WTC11 (cell line): ENCODE measurements around the gene CSNK1A1. TPM values are rescaled to one million over a fixed set of nuclear protein-coding genes. Genes with fewer than 3 reads are reported as not detected.

ENCODE experiments used
- ATAC-seq: fragments of 200-7000 bp; cut with Tn5 transposase; 2 replicates; pipeline ENCODE4 v1.10.0; 2021; ENCODE audit warnings: mild to moderate bottlenecking, moderate library complexity
- CTCF ChIA-PET: fragments of 300-600 bp; sonication (Branson Sonifier 250); formaldehyde crosslinking; loops from one replicate; lab custom pipeline; 2021; ENCODE audit warnings: antibody characterized with exemption; lab: Charles Lee
- POLR2A ChIA-PET: fragments of 350-600 bp; sonication (Branson Sonifier 250); formaldehyde crosslinking; loops from one replicate; lab custom pipeline; 2021; ENCODE audit warnings: antibody characterized with exemption; lab: Charles Lee
- DNase-seq: peaks from one replicate; pipeline ENCODE4 v3.0.0; 2021; ENCODE audit warnings: low spot score
- H3K27ac Mint-ChIP-seq: 2 replicates; pipeline ENCODE4 v1.8.0; 2021; ENCODE audit warnings: mixed read lengths
- H3K27me3 Mint-ChIP-seq: 2 replicates; pipeline ENCODE4 v1.8.0; 2021; ENCODE audit warnings: low read depth, mild to moderate bottlenecking, moderate library complexity, mixed read lengths
- H3K36me3 Mint-ChIP-seq: 2 replicates; pipeline ENCODE4 v1.8.0; 2021; ENCODE audit warnings: mixed read lengths
- H3K4me1 Mint-ChIP-seq: 2 replicates; pipeline ENCODE4 v1.8.0; 2022; ENCODE audit warnings: mixed read lengths
- H3K4me3 Mint-ChIP-seq: 2 replicates; pipeline ENCODE4 v1.8.0; 2021; ENCODE audit warnings: mild to moderate bottlenecking, moderate library complexity, mixed read lengths
- H3K9me3 Mint-ChIP-seq: 2 replicates; pipeline ENCODE4 v1.8.0; 2021; ENCODE audit warnings: mixed read lengths
- AFF4 ChIP-seq: sonication (generic); formaldehyde crosslinking; IDR thresholded peaks from 2 replicates; pipeline ENCODE4 v1.8.1; 2023; ENCODE audit warnings: mild to moderate bottlenecking, missing genetic modification reagents, borderline replicate concordance
- CTCF ChIP-seq: fragments of 200-600 bp; IDR thresholded peaks from 2 replicates; pipeline ENCODE4 v1.8.0; 2022; ENCODE audit warnings: antibody characterized with exemption
- E2F5 ChIP-seq: sonication (generic); formaldehyde crosslinking; IDR thresholded peaks from 2 replicates; pipeline ENCODE4 v1.8.1; 2022; ENCODE audit warnings: mild to moderate bottlenecking, moderate library complexity, missing genetic modification reagents
- ERG ChIP-seq: fragments of 250-450 bp; sonication (Bioruptor Pico); IDR thresholded peaks from 2 replicates; pipeline ENCODE4 v1.8.0; 2021; ENCODE audit warnings: mild to moderate bottlenecking
- ESRRA ChIP-seq: sonication (generic); formaldehyde crosslinking; IDR thresholded peaks from 2 replicates; pipeline ENCODE4 v1.8.1; 2022; ENCODE audit warnings: mild to moderate bottlenecking, missing genetic modification reagents, borderline replicate concordance
- FOXJ3 ChIP-seq: sonication (generic); formaldehyde crosslinking; IDR thresholded peaks from 2 replicates; pipeline ENCODE4 v1.9.0; 2021; ENCODE audit warnings: missing genetic modification reagents, mild to moderate bottlenecking, borderline replicate concordance
- FOXP1 ChIP-seq: sonication (generic); formaldehyde crosslinking; IDR thresholded peaks from 2 replicates; pipeline ENCODE4 v1.8.0; 2022; ENCODE audit warnings: missing genetic modification reagents, mild to moderate bottlenecking, moderate library complexity, borderline replicate concordance
- NR2C2 ChIP-seq: sonication (generic); formaldehyde crosslinking; IDR thresholded peaks from 2 replicates; pipeline ENCODE4 v1.8.0; 2022; ENCODE audit warnings: mild to moderate bottlenecking, missing genetic modification reagents
- SMAD3 ChIP-seq: sonication (generic); formaldehyde crosslinking; IDR thresholded peaks from 2 replicates; pipeline ENCODE4 v1.8.0; 2022; ENCODE audit warnings: missing genetic modification reagents, mild to moderate bottlenecking, borderline replicate concordance
- SMAD4 ChIP-seq: sonication (generic); formaldehyde crosslinking; IDR thresholded peaks from 2 replicates; pipeline ENCODE4 v1.8.0; 2022; ENCODE audit warnings: mild to moderate bottlenecking, missing genetic modification reagents
- TEAD1 ChIP-seq: sonication (generic); formaldehyde crosslinking; IDR thresholded peaks from 2 replicates; pipeline ENCODE4 v1.8.0; 2022; ENCODE audit warnings: mild to moderate bottlenecking, missing genetic modification reagents
- TEAD4 ChIP-seq: sonication (generic); formaldehyde crosslinking; IDR thresholded peaks from 2 replicates; pipeline ENCODE4 v1.8.0; 2022; ENCODE audit warnings: mild to moderate bottlenecking, missing genetic modification reagents
- TP53 ChIP-seq: sonication (generic); formaldehyde crosslinking; IDR thresholded peaks from 2 replicates; pipeline ENCODE4 v1.8.1; 2023; ENCODE audit warnings: mild to moderate bottlenecking, missing genetic modification reagents
- ZBTB21 ChIP-seq: sonication (generic); formaldehyde crosslinking; IDR thresholded peaks from 2 replicates; pipeline ENCODE4 v1.8.1; 2023; ENCODE audit warnings: mild to moderate bottlenecking, missing genetic modification reagents, borderline replicate concordance
- ZMAT4 ChIP-seq: fragments of 250-450 bp; sonication (Bioruptor Pico); IDR thresholded peaks from 2 replicates; pipeline ENCODE4 v1.9.0; 2021; ENCODE audit warnings: mild to moderate bottlenecking
- ZNF281 ChIP-seq: sonication (generic); formaldehyde crosslinking; IDR thresholded peaks from 2 replicates; pipeline ENCODE4 v1.8.0; 2023; ENCODE audit warnings: mild to moderate bottlenecking, missing genetic modification reagents
- ZNF396 ChIP-seq: fragments of 250-450 bp; sonication (Bioruptor Pico); IDR thresholded peaks from 2 replicates; pipeline ENCODE4 v1.8.0; 2021; ENCODE audit warnings: mild to moderate bottlenecking, moderate library complexity, borderline replicate concordance
- ZNF532 ChIP-seq: fragments of 250-450 bp; sonication (Bioruptor Pico); IDR thresholded peaks from 2 replicates; pipeline ENCODE4 v1.9.0; 2021; ENCODE audit warnings: mild to moderate bottlenecking, borderline replicate concordance
- total RNA-seq: library from RNA; stranded (reverse); gene quantifications from 3 replicates; pipeline ENCODE4 v1.2.3, GENCODE V29; 2021

Gene CSNK1A1
- total RNA-seq, 1 experiment from 2014 or later: 276 TPM

GRCh38 chr5:149485655-149486615 is 65.3 kb downstream of the CSNK1A1 start (continued):
- no peak for TF ChIP-seq ZNF396 (CRISPR knock-in tag)
- no peak for TF ChIP-seq ZMAT4 (CRISPR knock-in tag)
- TF ChIP-seq NR2C2 (CRISPR knock-in tag): no peak
- TF ChIP-seq CTCF: no peak
- TF ChIP-seq FOXJ3 (CRISPR knock-in tag): no peak
- TF ChIP-seq FOXP1 (CRISPR knock-in tag): no peak
- TF ChIP-seq, all 79 proteins: peak for 0

- Mint-ChIP-seq H3K27me3 (no peaks in the 10 kb centered on the region), H3K27ac (no peak overlapping the region), H3K36me3 (no peaks in the 10 kb centered on the region), H3K4me1 (no peaks in the 10 kb centered on the region; the same call in 1 of the 2 replicates), H3K4me3 (no peak overlapping the region), H3K9me3 (no peaks in the 10 kb centered on the region)
- DNase-seq (no peak), ATAC-seq (no peak)
- POLR2A ChIA-PET: interaction anchor here (0.5 kb wide), 1 partner anchor 9 kb away, joined by 4 read pairs; no protein-coding TSS in a partner anchor
- CTCF ChIA-PET: no interaction called here
- no peak for TF ChIP-seq SMAD3 (CRISPR knock-in tag)
- no peak for TF ChIP-seq E2F5
- TF ChIP-seq TEAD1 (CRISPR knock-in tag): no peak
- TF ChIP-seq ZNF281 (CRISPR knock-in tag): no peak
- TF ChIP-seq TEAD4 (CRISPR knock-in tag): no peak
- TF ChIP-seq ZBTB21 (CRISPR knock-in tag): no peak
- TF ChIP-seq AFF4 (CRISPR knock-in tag): no peak
- TF ChIP-seq ESRRA (CRISPR knock-in tag): no peak
- no peak for TF ChIP-seq TP53 (CRISPR knock-in tag)
- TF ChIP-seq ZNF532 (CRISPR knock-in tag): no peak
- no peak for TF ChIP-seq ERG (CRISPR knock-in tag)
- TF ChIP-seq SMAD4 (CRISPR knock-in tag): no peak
Measured at GRCh38 chr5:149481485-149481884, 69.8 kb downstream of the CSNK1A1 start.
